Measurements from ENCODE around the gene PEX11A.

- TF ChIP-seq, protein P1, sequence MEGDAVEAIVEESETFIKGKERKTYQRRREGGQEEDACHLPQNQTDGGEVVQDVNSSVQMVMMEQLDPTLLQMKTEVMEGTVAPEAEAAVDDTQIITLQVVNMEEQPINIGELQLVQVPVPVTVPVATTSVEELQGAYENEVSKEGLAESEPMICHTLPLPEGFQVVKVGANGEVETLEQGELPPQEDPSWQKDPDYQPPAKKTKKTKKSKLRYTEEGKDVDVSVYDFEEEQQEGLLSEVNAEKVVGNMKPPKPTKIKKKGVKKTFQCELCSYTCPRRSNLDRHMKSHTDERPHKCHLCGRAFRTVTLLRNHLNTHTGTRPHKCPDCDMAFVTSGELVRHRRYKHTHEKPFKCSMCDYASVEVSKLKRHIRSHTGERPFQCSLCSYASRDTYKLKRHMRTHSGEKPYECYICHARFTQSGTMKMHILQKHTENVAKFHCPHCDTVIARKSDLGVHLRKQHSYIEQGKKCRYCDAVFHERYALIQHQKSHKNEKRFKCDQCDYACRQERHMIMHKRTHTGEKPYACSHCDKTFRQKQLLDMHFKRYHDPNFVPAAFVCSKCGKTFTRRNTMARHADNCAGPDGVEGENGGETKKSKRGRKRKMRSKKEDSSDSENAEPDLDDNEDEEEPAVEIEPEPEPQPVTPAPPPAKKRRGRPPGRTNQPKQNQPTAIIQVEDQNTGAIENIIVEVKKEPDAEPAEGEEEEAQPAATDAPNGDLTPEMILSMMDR (IDR thresholded peaks at IDR 0.05): no peak
- TF ChIP-seq CEBPB (IDR thresholded peaks at IDR 0.05): no peak
- no peak for TF ChIP-seq CBX8 (IDR thresholded peaks at IDR 0.05)
- TF ChIP-seq POLR2AphosphoS2 (conservative IDR thresholded peaks at IDR 0.05; ENCODE audit: low read length): no peak
- no peak for TF ChIP-seq RAD21 (conservative IDR thresholded peaks at IDR 0.05 in 1 of 2, IDR thresholded peaks at IDR 0.05 in 1 of 2)
- TF ChIP-seq, protein P2, sequence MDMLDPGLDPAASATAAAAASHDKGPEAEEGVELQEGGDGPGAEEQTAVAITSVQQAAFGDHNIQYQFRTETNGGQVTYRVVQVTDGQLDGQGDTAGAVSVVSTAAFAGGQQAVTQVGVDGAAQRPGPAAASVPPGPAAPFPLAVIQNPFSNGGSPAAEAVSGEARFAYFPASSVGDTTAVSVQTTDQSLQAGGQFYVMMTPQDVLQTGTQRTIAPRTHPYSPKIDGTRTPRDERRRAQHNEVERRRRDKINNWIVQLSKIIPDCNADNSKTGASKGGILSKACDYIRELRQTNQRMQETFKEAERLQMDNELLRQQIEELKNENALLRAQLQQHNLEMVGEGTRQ (IDR thresholded peaks at IDR 0.05): no peak
- no peak for TF ChIP-seq RNF2 (IDR thresholded peaks at IDR 0.05; ENCODE audit: borderline replicate concordance, low read depth)
- TF ChIP-seq ELK1 (IDR thresholded peaks at IDR 0.05; ENCODE audit: low read depth, low read length): no peak
- no peak for TF ChIP-seq ESRRA (IDR thresholded peaks at IDR 0.05; ENCODE audit: borderline replicate concordance, low read length)
- no peak for TF ChIP-seq CHD2 (IDR thresholded peaks at IDR 0.05; ENCODE audit: low read length, partially characterized antibody)
- TF ChIP-seq POLR2A (IDR thresholded peaks at IDR 0.05; ENCODE audit: low read length): no peak
- no peak for TF ChIP-seq EP300 (IDR thresholded peaks at IDR 0.05)
- TF ChIP-seq MYC (IDR thresholded peaks at IDR 0.05; ENCODE audit: borderline replicate concordance, low read length): no peak
Observed at GRCh38 chr15:89641053-89641452, 49.5 kb downstream of the PEX11A start.
